GM10266 (cell line): ENCODE data around the gene CIB2.
A peak's percentile ranks its signal among the peaks of the same experiment; 100 is the strongest.

Experiments
- DNase-seq: peaks from one replicate; pipeline ENCODE4 v3.0.0; 2012; ENCODE audit errors: extremely low spot score
- CTCF ChIP-seq: IDR thresholded peaks from 2 replicates; pipeline ENCODE4 v1.5.1; 2012; ENCODE audit warnings: mild to moderate bottlenecking, low read depth; ENCODE audit not compliant: control insufficient read depth, insufficient read depth; ENCODE audit errors: missing control alignments

CIB2 gene

GRCh38 chr15:78131295-78132061 lies at the start of gene CIB2:
Gene CIB2, minus strand, starts transcription at chr15:78131445. Its CDS starts 230 bp downstream, at chr15:78131215.
- DNase-seq, result peak; percentile 96
- peak; percentile 94 for TF ChIP-seq CTCF

DNA sequence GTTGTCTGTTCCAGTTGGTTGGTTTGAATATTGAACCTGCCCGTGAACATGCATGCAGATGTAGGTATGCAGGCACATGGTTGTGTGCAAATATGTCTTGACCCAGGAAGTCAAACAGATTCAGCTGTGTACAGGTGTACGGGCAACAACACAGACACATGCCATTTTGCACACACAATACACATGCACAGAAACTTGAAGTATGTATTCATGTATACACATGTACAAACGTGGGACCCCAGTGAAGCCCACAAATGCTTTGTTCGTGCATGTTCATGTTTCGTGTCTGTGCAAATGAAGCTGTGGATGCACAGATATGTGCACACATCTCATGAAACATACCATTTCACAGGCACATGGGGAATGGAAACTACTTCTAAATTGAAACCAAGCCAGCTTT lies 48.7 kb upstream of the CIB2 start:
- TF ChIP-seq CTCF, result no peak
- DNase-seq, result no peak

DNA sequence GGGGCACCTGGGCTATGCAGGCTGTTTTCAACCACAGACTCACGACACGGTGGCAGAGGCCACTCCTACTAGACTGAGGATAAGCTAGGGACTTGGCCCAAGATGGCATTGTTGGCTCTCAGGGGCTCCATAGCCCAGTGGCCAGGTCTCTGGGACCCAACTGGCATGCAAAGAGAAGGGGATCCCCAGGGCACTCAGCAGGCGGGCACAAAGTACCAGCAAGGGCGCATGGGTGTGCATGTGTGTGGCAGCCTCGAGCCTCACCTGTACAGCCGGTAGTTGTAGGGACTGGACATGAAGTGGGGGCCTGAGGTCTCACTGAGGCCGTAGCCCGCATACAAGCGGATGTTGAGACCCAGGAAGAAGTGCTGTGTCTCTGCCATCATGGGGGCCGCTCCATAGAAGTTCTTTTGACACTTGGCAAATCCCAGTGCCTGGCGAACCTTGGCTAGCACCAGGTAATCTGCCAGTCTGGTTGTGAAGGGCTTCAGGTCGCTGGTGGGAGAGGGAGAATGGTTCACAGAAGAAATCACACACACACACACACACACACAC lies 48.1 kb upstream of the CIB2 start:
- no peak for DNase-seq

DNA sequence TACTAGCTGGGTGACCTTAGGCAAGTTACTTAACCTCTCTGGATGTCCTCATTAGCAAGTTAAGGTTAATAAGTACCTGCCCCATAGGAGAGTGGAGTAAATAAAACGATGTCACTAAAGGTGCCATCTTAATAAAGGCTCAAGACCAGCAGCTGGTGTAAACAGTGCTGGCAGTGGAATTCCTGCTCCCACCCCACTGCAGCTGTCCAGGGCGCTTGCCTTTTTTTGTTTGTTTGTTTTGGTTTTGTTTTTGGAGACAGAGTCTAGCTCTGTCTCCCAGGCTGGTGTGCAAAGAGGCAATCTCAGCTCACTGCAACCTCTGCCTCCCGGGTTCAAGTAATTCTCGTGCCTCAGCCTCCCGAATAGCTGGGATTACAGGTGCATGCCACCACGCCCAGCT lies 46.8 kb upstream of the CIB2 start:
- no peak for DNase-seq
- TF ChIP-seq CTCF, result no peak

More for the DNA sequence above, 48.1 kb upstream of the CIB2 start:
- TF ChIP-seq CTCF, result no peak

DNA sequence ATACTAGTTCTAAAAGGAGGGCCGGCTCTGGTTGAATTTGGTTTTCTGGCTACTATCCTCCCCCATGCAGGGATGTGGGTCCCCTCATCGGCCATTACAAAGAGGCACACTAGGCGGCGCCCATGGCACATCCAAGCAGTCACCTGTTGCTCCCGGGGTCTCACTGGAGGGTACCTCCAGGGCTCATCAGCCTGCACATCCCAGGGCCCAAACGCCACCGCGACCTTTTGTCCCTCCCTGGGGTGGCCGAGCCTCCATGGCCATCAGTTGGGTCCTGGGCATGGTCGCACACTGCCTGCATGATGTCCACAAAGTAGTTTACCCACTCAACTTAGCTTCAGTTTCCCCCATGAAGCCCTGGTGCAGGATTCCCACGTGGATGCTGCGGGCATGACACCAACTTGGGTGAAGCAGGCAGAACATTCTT lies 46.2 kb upstream of the CIB2 start:
- peak; percentile 41 for DNase-seq
- peak; percentile 68 for TF ChIP-seq CTCF

DNA sequence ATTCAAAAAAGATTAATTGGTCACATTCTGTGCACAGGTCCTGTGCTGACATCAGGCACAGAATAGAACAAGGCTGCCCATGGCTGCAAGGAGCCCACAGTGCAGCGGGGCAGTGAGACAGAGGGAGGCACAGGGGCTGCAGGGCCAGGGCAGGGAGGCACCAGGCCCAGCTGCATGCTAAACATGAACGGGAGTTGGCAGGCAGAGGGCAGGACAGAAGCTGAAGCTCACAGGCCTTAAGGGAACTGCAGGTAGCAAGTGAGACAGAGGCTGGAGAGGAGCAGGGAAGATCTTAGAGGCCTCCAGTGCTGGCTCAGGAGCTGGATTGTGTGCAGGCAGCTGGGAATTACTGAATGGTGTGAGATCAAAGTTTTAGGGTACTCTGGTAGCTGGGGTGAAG lies 44.1 kb upstream of the CIB2 start:
- no peak for DNase-seq
- TF ChIP-seq CTCF, result no peak

GRCh38 chr15:78174401-78174800 lies 43.2 kb upstream of the CIB2 start:
- TF ChIP-seq CTCF, result no peak
- DNase-seq, result no peak
